ENCODE data around the gene PCCA.

The PCCA gene

DNA sequence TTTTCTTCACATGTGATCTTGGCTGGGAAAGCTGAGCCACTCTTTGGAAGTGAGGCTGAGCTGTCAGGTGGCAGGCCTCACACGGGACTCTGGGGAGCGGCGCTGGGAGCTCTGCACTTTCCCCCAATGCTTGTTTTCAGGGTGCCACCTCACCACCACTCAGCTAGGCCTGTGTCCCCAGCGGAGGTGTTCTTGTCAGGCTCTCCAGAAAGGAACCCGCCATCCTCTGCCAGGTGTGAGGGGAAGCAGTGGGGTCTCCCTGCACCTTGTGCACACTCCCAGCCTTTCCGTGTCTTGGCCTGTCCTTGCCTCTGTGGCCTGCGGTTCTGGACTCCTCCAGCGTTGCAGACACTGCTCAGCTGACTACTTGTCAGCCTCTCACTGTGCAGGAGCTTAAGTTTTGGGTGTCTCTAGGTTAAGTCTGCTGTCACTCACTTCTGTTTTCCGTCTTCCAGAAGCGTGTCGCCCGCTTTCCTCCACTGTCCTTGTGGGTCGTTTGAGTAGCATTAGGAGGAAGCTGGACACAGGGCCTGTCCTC, 447.8 kb downstream of the PCCA start:
- H3K4me2 ChIP-seq (ENCODE audit: low read length) = no peak overlapping the region
- no peaks in the 10 kb centered on the region for H3K79me2 ChIP-seq (ENCODE audit: insufficient read depth, low read length)
- no peaks in the 10 kb centered on the region for H3K36me3 ChIP-seq (ENCODE audit: insufficient read depth, low read length)
- no peaks in the 10 kb centered on the region for H3K9me3 ChIP-seq (ENCODE audit: low read length)
- H3F3A ChIP-seq (ENCODE audit: insufficient read depth, low read length) = no peaks in the 10 kb centered on the region
- no peaks in the 10 kb centered on the region for H3K9me2 ChIP-seq (ENCODE audit: low read depth, low read length)
- H3K27me3 ChIP-seq (ENCODE audit: insufficient read depth, low read length) = no peaks in the 10 kb centered on the region
- no peak overlapping the region for H2AFZ ChIP-seq (ENCODE audit: low read length)
- no peak overlapping the region for H3K9ac ChIP-seq (ENCODE audit: low read length)
- no peak overlapping the region for H3K27ac ChIP-seq (ENCODE audit: low read depth, low read length, poor library complexity, severe bottlenecking)
- no peak overlapping the region for H3K4me3 ChIP-seq (ENCODE audit: low read depth, low read length, poor library complexity, severe bottlenecking)
- H4K20me1 ChIP-seq (ENCODE audit: insufficient read depth, low read length) = no peaks in the 10 kb centered on the region
- no peaks in the 10 kb centered on the region for H3K4me1 ChIP-seq (ENCODE audit: insufficient read depth, low read length, severe bottlenecking)
- no peak for TF ChIP-seq EZH2 (IDR thresholded peaks at IDR 0.05; ENCODE audit: borderline replicate concordance, low read length)
- TF ChIP-seq, protein P1, sequence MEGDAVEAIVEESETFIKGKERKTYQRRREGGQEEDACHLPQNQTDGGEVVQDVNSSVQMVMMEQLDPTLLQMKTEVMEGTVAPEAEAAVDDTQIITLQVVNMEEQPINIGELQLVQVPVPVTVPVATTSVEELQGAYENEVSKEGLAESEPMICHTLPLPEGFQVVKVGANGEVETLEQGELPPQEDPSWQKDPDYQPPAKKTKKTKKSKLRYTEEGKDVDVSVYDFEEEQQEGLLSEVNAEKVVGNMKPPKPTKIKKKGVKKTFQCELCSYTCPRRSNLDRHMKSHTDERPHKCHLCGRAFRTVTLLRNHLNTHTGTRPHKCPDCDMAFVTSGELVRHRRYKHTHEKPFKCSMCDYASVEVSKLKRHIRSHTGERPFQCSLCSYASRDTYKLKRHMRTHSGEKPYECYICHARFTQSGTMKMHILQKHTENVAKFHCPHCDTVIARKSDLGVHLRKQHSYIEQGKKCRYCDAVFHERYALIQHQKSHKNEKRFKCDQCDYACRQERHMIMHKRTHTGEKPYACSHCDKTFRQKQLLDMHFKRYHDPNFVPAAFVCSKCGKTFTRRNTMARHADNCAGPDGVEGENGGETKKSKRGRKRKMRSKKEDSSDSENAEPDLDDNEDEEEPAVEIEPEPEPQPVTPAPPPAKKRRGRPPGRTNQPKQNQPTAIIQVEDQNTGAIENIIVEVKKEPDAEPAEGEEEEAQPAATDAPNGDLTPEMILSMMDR (IDR thresholded peaks at IDR 0.05; ENCODE audit: low read length) = no peak

DNA sequence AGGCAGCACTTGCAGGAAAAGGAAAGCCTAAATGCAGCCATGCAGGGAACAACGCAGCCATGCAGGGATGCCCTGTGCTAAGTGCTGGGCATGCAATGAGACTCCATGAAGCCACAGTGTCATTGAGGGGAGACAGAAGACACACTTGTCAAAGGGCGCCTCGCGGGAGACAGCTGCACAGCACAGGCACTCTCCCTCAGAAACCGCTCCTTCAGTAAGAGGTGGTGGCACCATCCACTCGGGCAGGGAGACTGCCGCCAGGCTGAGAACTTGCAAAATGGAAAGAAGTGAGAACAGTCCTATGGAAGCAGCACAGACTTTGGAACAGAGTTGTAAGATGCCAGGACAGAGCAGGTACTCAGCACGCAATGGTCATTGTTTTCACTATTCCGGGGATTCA, 448.6 kb downstream of the PCCA start:
- H3K79me2 ChIP-seq (ENCODE audit: insufficient read depth, low read length) = no peaks in the 10 kb centered on the region
- TF ChIP-seq, protein P1 (IDR thresholded peaks at IDR 0.05; ENCODE audit: low read length) = no peak
- no peak for TF ChIP-seq EZH2 (IDR thresholded peaks at IDR 0.05; ENCODE audit: borderline replicate concordance, low read length)
- no peak overlapping the region for H3K4me3 ChIP-seq (ENCODE audit: low read depth, low read length, poor library complexity, severe bottlenecking)
- no peak overlapping the region for H3K27ac ChIP-seq (ENCODE audit: low read depth, low read length, poor library complexity, severe bottlenecking)
- no peaks in the 10 kb centered on the region for H3K27me3 ChIP-seq (ENCODE audit: insufficient read depth, low read length)
- no peaks in the 10 kb centered on the region for H3K9me3 ChIP-seq (ENCODE audit: low read length)
- no peaks in the 10 kb centered on the region for H3K9me2 ChIP-seq (ENCODE audit: low read depth, low read length)
- H3K9ac ChIP-seq (ENCODE audit: low read length) = no peak overlapping the region
- H3K4me1 ChIP-seq (ENCODE audit: insufficient read depth, low read length, severe bottlenecking) = no peaks in the 10 kb centered on the region
- no peak overlapping the region for H2AFZ ChIP-seq (ENCODE audit: low read length)
- H4K20me1 ChIP-seq (ENCODE audit: insufficient read depth, low read length) = no peaks in the 10 kb centered on the region
- H3F3A ChIP-seq (ENCODE audit: insufficient read depth, low read length) = no peaks in the 10 kb centered on the region
- H3K36me3 ChIP-seq (ENCODE audit: insufficient read depth, low read length) = no peaks in the 10 kb centered on the region
- H3K4me2 ChIP-seq (ENCODE audit: low read length) = no peak overlapping the region

DNA sequence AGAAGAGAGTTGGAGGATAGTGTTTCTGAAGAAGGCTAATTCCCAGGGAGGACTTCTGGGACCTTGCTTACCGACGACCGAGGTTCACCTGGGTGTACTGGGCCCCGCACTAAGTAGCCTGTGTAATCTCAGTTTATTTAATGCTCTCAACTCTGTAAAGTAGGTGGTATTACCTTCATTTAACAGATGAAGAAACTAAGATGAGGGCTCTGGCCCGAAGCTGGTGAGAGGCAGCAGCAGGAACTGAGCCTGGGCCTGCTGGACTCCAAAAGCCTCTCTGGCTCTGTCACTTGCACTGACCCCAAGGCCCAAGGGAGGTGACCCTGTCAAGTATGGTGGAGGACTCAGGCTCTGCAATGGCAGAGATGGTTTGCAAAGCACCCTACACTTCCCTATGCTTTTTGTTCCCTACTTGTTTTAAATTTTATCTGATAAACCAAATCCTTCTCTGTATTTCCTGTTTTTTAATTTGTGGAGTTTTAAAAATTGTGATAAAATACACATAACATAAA, 449.1 kb downstream of the PCCA start:
- Histone ChIP-seq H3K9ac (ENCODE audit: low read length) (no peak overlapping the region), H3K79me2 (ENCODE audit: insufficient read depth, low read length) (no peaks in the 10 kb centered on the region), H3K4me3 (ENCODE audit: low read depth, low read length, poor library complexity, severe bottlenecking) (no peak overlapping the region), H3K4me2 (ENCODE audit: low read length) (no peak overlapping the region), H2AFZ (ENCODE audit: low read length) (no peak overlapping the region), H3K4me1 (ENCODE audit: insufficient read depth, low read length, severe bottlenecking) (no peaks in the 10 kb centered on the region), H3K9me3 (ENCODE audit: low read length) (no peaks in the 10 kb centered on the region), H3K27me3 (ENCODE audit: insufficient read depth, low read length) (no peaks in the 10 kb centered on the region), H3K9me2 (ENCODE audit: low read depth, low read length) (no peaks in the 10 kb centered on the region), H3F3A (ENCODE audit: insufficient read depth, low read length) (no peaks in the 10 kb centered on the region), H4K20me1 (ENCODE audit: insufficient read depth, low read length) (no peaks in the 10 kb centered on the region), H3K36me3 (ENCODE audit: insufficient read depth, low read length) (no peaks in the 10 kb centered on the region), H3K27ac (ENCODE audit: low read depth, low read length, poor library complexity, severe bottlenecking) (no peak overlapping the region)
- no peak for TF ChIP-seq EZH2 (IDR thresholded peaks at IDR 0.05; ENCODE audit: borderline replicate concordance, low read length)
- TF ChIP-seq, protein P1 (IDR thresholded peaks at IDR 0.05; ENCODE audit: low read length) = no peak

Measured in OCI-LY1 (cell line).